Stimulated activated CD8-positive, alpha-beta memory T cell treated with anti-CD3 and anti-CD28 coated beads, Interleukin-12 subunit alpha, Interleukin-12 subunit beta, amount 100 ng/mL, for 4 hours (primary cell): ENCODE data around the gene PPARGC1A.

ENCODE experiments used
- DNase-seq: peaks from one replicate; pipeline ENCODE4 v3.0.0-alpha.2; 2020; ENCODE audit warnings: low read depth

The PPARGC1A gene

GRCh38 chr4:23878912-23879732, 10.7 kb downstream of the PPARGC1A start:
- no peak for DNase-seq

- DNase-seq = no peak
Observed at GRCh38 chr4:23878246-23878891, 11.5 kb downstream of the PPARGC1A start.

DNA sequence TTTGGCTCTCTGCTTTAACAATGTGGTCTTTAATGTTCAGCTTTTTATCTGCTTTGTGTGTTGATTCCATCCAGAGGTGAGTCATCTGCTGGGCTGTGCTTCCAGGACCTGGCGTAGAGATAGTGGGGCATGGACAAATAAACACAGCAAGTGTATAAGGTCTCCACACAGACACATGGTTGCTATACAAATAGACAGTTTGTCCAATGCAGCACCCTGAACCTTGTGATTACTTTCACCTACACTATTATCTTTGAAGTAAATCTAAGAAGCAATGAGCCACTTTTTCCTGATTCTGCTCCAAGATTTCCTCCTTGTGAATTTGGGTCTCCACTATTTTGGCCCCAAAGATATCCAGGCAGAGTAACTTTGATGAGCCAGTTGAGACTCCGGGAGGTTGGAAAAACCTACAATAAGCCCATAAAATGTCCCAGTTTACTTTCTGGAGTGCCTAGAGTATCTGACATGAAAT, 12.1 kb downstream of the PPARGC1A start:
- DNase-seq = no peak

DNA sequence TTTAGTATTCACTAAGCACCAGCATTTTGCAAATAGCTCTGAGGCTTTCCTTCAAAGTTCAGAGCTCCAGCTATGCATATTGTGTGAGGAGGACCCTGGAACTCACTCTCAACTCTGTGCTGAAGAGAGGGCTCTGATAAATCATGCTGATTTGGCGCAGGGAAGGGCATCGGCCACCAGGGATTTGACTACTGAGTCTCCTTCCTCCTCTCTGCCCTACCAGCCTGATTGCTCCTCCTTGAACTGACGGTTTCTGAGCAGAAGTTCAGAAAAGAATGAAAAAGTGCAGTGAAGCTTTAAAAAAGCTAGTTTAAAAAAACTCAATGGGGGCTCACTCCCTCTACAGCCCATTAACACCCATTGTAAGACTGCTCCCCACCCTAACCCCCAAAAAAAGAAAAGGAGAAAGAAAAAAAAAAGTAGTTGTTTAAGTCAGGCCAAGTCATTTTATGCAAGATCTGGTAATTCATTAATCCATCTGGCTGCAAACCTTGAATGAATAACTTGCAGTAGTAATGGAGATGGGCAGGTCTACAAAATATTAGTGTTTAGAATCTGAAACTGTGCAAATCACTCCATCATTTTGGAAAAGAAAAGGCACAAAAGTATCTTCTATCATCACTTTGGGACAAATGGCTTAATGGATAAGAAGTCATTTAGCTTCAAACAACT, 13.3 kb downstream of the PPARGC1A start:
- no peak for DNase-seq

DNA sequence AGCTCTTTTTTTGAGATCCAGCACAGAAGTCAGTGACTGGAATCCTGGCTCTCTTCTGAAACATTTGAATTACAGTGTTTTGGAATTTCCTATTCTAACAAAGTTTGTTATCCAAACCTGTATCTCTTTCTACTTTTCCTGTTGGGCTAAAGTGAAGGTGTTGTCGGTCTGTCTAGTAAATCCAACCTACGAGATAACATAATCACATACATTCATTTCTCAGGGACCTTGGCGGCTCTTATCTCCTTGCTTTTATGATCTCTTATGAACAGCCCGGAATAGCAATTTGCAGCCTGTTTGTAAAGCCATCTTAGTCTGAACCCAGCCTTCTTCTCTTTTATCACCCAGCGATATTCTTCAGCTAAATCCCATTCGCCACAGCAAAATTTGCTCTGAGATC, 14.5 kb downstream of the PPARGC1A start:
- DNase-seq = no peak

GRCh38 chr4:23874536-23874901, 15.3 kb downstream of the PPARGC1A start:
- DNase-seq = no peak

DNA sequence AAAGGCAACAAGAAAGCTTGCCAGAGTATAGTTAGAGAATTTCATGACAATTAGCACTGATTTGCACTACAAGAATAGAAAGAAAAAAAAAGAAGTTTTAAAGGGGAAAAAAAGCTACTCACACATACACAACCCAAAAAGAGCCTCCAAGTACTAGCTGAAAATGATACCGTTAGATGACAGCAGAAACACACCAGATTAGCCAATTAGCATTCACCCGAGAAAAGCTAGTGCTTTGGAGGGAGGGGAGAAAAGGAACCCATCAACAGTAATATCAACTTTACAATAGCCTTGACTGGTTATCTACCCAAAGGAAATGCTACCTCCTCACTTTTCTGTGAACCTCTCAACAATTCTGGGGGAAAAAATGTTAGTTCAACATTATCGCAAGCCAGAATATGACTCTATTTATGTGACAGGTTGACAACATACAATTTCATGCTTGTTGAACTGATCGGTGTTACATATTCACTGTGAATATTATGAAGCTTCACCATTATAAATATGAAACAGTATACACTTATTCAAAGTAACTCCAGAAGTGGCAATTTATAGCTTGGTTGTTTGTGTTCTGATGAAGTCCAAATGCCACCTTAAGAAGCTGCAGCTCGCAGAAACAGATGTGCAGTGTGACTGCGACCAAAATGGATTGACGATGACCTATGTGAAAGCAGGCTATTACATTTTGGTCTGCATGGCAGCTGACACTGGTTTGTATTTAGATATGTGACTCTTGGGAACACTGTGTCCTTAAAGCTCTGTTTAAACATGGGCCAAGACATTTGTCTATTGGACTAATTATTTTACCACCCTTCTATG, 15.9 kb downstream of the PPARGC1A start:
- DNase-seq = no peak

DNA sequence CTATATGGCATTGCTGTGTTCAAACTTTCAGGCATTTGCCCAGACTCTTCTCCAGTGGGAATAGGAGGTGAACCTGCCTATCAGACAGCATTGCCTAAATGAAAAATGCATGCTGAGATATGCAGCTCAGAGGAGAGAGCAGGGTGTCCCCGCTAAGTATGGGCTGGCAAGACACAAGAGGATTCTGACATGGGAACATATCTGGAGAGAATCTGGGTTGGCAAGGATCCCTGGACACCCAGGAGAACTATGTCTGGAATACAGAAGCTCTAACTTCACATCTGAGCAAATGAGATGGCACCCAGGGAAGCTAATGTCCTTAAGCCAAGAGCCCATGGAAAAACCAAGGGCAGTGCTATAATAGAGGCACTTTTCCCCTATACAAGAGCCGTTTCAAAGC, 18.4 kb downstream of the PPARGC1A start:
- no peak for DNase-seq

DNA sequence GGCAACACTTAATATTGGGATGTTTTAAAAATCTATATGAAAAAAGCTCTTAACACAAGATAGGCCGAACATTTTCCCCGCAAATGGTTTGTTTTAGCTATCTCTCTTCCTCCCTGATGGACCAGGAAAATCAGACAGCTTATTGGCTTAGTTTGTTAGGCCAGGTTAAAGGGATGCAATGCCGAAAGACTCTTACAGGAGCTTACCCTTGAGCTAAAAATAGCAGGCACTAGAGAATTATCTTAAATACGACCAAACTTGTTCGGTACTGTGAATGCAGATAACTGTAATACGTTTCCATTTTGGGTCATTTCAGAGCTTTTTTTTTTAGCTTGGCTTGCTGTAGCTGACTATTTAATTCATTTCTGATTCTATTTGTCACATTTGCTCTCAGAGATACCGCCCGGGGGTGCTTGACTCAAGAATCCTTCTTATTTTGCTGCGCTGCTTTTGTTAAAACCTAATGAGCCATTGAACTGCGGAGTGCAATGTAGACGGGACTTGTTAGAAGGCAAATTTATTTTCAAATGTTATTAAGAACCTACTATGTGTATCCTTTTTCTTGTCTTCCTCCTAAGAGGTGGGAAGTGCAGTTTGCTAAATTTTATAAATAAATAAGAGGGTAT, 23.3 kb downstream of the PPARGC1A start:
- no peak for DNase-seq

DNA sequence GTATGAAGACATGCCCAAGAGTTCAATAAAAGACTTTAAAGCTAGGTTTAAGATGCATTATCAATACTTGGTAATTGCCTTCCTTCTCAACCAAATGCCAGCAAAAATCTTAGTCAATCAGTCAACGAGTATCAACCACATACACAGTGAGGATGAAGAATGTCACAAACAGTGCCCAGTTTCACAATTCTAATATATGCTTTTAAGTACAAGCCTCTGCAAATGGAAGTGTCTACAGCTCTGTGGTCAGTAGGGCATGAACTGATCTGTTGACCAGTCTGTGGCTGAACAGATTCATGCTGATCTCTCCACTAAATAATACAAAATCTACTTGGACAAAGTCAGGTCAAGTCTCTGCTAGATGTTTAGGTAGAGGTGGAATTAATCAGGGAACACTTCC, 27.9 kb downstream of the PPARGC1A start:
- DNase-seq = no peak

GRCh38 chr4:23860919-23861318, 28.9 kb downstream of the PPARGC1A start:
- no peak for DNase-seq

DNA sequence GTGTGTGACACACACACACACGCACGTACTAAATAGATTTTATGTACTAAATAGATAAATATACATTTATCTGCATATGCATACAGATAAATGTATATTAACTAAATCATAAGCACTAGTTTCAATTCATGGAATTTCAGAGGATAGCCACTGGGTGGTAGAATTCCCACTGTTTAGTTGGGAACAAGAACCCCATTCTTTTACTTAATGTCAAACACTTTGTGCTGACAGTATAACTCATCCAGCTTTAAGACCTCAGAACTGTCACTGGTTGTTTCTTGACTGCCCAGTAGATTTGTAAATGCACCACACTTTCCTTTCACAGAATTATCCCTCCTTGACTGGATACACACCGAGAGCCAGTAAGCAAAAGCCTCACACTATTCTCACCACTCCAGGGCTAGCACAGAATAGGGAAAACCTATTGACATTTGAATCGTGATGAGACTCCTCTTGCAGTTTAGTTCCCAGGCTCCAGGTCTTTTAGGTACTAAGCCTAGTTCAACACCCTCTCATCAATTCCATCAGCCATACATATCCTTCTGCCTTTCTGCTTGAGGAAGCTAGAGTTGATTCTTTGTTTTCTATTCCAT, 32.4 kb downstream of the PPARGC1A start:
- DNase-seq = no peak

GRCh38 chr4:23856630-23857029, 33.2 kb downstream of the PPARGC1A start:
- no peak for DNase-seq

GRCh38 chr4:23855912-23856605, 33.8 kb downstream of the PPARGC1A start:
- DNase-seq = no peak

DNA sequence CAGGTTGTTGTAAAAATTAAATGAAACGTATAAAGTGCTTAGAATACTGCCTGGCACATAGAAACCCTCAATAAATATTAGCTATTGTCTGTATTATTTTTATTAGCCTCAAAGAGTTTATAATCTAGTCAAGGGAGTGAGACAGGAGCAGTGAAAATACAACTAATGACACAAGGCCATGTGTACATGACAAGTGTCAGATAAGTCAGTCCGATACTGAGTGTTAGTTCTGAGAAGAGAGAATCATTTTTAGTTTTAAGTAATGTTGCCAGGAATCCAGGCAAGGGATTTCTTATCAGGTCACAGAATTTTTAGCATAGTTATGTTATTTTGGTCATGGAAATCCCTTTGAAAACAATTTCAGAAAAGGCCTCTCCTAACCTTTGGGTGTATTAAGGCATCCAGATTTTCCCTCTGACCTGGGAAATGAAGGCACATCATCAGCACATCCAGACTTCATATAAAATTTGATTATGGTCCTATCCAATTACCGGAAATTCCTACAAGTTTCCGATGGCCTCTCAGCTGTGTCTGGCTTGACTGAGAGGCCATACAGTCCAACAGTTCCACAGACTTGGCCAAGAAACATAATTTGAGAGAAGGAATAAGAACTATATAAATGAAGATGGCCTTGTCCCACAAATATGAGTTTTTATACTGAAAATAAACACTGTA, 35.7 kb downstream of the PPARGC1A start:
- no peak for DNase-seq

DNA sequence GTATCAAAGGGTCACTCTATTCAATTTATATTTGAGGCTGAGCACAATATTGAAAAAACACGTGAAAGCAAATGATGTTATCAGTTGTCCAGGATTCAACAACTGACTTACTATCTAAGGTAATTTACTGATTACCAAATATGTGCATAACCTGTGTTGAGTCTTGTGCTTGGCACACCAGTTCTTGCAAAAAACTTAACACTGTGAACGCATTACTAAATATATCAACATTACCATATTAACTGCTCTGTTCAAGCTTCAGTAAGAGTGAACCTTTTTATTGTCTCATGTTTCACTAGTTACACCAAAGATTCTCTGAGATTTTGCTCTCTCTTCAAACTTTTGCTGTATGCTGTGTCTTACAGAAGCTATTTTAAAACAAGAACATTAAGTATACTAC, 38.4 kb downstream of the PPARGC1A start:
- no peak for DNase-seq

DNA sequence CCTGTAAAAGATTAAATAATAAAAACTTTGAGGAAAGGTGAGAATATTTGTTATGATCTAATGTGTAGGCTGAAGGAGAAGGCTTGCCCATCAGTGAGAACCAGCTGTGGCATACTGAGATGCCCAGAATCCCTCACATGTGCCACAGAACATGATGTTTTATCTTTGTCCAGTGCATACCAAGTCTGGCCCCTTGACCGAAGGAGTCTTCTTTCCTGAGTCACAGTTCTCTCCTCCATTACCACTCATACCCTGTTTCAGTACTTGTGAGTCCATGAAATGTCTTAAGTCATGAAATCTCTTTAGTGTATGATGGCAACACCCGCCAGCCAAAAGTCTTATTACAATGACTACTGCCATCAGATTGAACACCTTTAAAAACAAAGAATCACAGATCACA, 42.7 kb downstream of the PPARGC1A start:
- no peak for DNase-seq

- DNase-seq = no peak
Observed at GRCh38 chr4:23844961-23845360, 44.9 kb downstream of the PPARGC1A start.

DNA sequence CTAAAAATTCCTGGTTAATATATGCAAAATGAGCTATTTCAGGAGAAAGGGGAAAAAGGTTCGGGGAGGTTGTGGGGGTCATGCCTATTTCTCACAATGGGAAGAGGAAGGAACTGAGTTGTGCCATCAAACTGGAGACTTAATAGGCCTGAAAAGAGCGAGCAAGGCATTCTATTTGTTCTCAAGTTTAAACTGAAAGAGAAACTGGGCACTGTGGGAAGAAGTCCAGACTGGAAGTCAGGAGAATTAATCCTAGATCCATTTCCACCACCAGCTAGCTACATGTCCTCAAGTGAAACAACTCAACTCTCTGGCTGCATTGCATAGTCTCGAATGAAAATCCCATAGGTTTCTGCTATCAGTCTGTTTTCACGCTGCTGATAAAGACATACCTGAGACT, 50.6 kb downstream of the PPARGC1A start:
- DNase-seq = no peak

DNA sequence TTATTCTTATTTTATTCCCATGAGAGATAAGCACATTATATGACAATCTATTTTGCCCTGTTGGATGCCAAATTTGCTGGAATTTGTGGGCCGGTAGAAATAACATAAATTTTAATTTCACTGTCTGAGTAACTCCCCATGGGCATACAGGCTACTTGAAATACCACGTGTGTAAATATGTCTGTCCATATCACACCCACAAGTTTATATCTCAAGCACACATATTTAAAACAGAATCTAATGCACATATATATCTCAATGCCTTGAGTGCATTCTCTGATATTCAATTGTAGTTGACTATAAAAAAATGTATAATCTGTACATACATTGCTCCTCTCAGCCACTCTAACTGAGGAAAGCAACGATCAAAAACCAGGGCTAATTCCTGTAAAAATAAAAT, 51.2 kb downstream of the PPARGC1A start:
- DNase-seq = no peak
